Astrocyte of the cerebellum (primary cell): ENCODE measurements around the gene STAP1.
"Not testable (repeated sequence)": the region's sequence is repeated elsewhere in the genome, so short reads cannot be mapped to it uniquely, and the experiment has no call there.

ENCODE experiments used
- DNase-seq: peaks from one replicate; pipeline ENCODE4 v3.0.0-alpha.2; 2011; ENCODE audit warnings: low read depth
- H3K4me3 ChIP-seq: 2 replicates; pipeline ENCODE4 v1.5.1; 2011; ENCODE audit warnings: mild to moderate bottlenecking, low read depth, low read length, moderate library complexity
- in situ Hi-C: cut with HindIII; loops from 2 replicates; pipeline ENCODE4 v1.10.0; 2017; ENCODE audit warnings: low sequenced_read_pairs
- TF ChIP-seq, protein P1 (sequence below): IDR thresholded peaks from 2 replicates; pipeline ENCODE4 v1.5.1; 2012; ENCODE audit warnings: low read length, low read depth, moderate library complexity, mild to moderate bottlenecking; ENCODE audit errors: missing control alignments

Gene STAP1

DNA sequence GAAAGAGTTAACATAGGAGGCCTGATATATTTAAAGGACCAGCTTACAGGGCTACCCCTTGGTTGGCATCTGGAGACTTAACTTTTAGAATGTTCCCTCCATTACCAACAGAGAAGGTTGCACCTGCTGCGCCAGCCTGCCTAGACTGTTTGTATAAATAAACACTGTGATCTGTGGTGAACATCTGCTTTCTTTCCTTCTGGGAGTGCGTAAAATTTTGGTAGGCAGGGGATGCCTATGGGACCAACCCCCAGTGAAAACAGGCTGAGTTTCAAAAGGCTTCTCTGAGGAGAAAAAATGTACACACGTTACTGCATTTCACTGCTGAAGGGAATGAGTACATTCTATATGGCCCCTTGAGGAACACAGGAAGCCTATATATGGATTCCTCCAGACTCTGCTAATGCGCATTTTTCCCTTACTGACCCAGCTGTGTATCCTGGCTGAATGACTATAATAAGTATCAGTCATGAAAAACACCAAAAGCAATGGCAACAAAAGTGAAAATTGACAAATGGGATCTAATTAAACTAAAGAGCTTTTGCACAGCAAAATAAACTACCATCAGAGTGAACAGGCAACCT, 27.1 kb upstream of the STAP1 start:
- no peak for DNase-seq
- in situ Hi-C loops: no loop called here
- TF ChIP-seq, protein P1, sequence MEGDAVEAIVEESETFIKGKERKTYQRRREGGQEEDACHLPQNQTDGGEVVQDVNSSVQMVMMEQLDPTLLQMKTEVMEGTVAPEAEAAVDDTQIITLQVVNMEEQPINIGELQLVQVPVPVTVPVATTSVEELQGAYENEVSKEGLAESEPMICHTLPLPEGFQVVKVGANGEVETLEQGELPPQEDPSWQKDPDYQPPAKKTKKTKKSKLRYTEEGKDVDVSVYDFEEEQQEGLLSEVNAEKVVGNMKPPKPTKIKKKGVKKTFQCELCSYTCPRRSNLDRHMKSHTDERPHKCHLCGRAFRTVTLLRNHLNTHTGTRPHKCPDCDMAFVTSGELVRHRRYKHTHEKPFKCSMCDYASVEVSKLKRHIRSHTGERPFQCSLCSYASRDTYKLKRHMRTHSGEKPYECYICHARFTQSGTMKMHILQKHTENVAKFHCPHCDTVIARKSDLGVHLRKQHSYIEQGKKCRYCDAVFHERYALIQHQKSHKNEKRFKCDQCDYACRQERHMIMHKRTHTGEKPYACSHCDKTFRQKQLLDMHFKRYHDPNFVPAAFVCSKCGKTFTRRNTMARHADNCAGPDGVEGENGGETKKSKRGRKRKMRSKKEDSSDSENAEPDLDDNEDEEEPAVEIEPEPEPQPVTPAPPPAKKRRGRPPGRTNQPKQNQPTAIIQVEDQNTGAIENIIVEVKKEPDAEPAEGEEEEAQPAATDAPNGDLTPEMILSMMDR: no peak
- H3K4me3 ChIP-seq: no peak overlapping the region

DNA sequence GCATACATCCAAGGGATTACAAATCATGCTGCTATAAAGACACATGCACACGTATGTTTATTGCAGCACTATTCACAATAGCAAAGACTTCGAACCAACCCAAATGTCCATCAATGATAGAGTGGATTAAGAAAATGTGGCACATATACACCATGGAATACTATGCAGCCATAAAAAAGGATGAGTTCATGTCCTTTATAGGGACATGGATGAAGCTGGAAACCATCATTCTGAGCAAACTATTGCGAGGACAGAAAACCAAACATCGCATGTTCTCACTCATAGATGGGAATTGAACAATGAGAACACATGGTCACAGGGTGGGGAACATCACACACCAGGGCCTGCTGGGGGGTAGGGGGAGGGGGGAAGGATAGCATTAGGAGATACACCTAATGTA, 26.1 kb upstream of the STAP1 start:
- DNase-seq, in situ Hi-C loops, H3K4me3 ChIP-seq: not testable (repeated sequence)

DNA sequence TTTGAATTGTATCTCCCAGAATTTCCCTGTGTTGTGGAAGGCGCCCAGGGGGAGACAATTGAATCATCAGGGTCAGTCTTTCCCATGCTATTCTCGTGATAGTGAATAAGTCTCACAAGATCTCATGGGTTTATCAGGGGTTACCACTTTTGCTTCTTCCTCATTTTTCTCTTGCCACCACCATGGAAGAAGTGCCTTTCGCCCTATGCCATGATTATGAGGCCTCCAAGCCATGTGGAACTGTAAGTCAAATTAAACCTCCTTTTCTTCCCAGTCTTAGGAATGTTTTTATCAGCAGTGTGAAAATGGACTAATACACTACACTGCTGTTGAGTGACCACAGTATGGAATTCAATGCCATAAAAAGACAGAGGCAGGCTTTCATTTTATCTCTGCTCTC, 25.4 kb upstream of the STAP1 start:
- in situ Hi-C loops: no loop called here
- TF ChIP-seq, protein P1: no peak
- DNase-seq: no peak
- no peak overlapping the region for H3K4me3 ChIP-seq

DNA sequence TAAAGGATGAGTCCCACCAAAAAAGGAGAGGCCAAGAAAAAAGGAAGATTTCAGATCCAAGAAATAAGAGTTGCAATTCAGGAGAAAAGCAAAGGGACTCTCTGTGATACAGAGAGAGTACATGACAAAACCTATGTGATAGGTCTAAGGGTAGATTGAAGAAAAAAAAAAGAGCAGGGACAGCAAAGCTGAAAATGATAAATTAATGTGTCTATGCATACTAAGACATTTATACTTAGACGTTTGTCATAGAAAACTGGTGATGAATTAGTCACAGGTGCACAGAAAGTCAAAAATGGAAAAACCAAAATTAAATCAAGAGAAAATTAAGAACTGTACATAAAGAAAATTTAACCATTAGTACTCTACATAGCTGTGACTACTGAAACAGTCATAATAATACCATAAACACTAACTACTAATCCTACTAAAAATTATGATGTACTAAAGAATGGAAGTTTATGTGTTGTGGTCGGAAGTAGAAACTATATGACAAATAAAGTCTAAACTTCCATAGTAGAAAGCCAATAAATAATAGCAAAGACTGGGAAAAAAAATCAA, 23.2 kb upstream of the STAP1 start:
- in situ Hi-C loops: no loop called here
- TF ChIP-seq, protein P1: no peak
- no peak overlapping the region for H3K4me3 ChIP-seq
- DNase-seq: no peak

GRCh38 chr4:67539830-67540229, 18.7 kb upstream of the STAP1 start:
- no peak for DNase-seq
- in situ Hi-C loops: no loop called here
- TF ChIP-seq, protein P1: no peak
- H3K4me3 ChIP-seq: no peak overlapping the region

GRCh38 chr4:67542076-67542475, 16.5 kb upstream of the STAP1 start:
- TF ChIP-seq, protein P1: no peak
- DNase-seq: no peak
- H3K4me3 ChIP-seq: no peak overlapping the region
- in situ Hi-C loops: no loop called here

DNA sequence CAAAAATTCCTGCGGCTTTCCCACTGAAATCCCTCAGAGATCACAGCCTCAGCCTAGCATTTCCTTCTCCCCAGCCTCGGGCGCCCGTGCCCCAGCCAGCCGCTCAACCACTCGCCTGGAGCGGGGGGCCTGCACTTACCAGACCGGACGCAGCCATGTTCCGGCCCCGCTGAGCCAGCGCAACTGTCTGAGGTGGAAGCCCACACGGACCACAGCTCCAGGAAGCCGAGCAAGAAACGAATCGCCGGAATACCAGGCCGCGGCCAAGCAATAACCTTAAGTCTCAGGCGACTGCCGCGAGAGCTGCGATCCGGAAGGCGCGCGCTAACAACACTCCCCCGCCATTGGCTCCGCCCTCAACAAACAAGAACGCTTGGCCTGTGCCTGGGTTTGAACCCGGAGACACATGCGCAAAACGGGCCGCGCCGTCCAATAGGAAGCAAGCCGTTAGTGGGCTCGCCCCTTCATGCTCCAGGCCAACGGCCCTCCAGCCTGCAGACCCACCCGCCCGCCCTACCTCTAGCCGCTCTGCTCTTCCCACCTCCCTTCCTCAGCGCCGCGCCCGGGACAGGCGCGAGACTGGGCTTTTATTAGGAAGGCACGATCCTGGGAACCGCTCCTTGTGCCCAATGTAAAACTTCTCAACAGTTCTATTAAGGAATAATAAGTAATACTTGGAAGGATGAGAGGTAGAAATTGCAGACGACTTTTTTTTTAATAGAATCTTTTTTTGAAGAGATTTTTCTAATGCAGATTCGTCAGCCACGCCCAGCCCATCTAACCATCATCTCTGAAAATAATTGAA, 13.1 kb upstream of the STAP1 start, which contains the start of gene CENPC:
TSS of gene CENPC (minus strand) at position 305 of the 805 bp plus-strand sequence. CDS start at position 157, 148 bp downstream.
- TF ChIP-seq, protein P1: no peak
- in situ Hi-C loops: no loop called here
- DNase-seq: peak; percentile 96
- H3K4me3 ChIP-seq: peak within 1 kb of the TSS; percentile 75
